ENCODE results near the gene NEO1. TPM values are rescaled to one million over a fixed set of nuclear protein-coding genes. Genes with fewer than 3 reads are reported as not detected.

Gene NEO1
- total RNA-seq, 1 donor from 2014 or later, result 5.6 TPM

DNA sequence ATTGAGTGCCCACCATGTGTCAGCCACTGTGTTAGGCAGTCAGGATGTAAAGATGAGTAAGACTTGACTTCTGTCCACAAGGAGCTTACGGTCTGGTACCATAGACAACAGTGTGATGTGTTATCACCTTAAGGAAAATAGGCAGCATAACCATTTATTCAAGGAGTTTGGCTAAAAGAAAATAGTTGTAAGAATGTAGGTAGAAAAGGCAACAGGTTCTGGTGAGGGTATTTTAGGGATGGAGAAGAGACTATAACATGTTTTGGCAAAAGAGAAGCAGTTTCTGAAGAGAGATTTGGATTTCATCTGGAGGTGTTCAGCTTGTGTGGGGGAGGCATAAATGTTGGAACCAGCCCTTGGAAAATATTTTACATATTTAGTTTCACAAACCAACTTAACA is 194.6 kb downstream of the NEO1 start:
- intact Hi-C loops (cut with micrococcal nuclease), result no loop called here

DNA sequence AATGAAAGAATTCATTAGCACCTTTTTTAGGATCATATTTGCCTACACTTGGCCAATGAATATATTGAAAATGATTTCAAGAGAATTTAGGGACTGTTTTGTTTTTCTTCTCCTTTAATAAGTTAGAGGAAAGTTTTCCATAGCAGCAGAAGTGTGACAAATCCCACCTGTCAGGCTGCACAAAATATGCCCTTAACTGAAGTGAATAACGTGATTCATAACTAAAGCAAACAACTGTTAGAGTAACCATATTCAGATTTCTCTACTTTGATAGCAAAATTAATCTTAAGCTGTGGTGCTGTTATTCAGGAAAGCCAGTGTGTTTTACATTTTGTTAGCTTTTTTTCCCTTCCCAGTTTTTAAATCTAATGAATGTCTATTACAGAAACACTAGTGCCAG is 195.1 kb downstream of the NEO1 start:
- intact Hi-C loops (cut with micrococcal nuclease), result no loop called here

DNA sequence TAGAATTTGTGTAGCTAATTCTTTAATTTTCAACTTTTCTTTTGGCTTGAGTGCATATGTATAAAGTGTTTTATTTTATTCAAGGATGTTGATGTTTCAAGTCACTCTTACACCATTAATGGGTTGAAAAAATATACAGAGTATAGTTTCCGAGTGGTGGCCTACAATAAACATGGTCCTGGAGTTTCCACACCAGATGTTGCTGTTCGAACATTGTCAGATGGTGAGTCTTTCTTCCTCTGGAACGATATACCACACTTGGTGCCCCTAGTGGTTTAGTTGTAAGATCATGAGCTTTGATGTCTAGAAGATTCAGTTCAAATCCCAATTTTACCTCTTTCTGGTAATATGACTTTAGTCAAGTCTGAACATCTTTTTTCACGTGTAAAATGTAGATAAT is 197.2 kb downstream of the NEO1 start:
- intact Hi-C loops (cut with micrococcal nuclease), result no loop called here

DNA sequence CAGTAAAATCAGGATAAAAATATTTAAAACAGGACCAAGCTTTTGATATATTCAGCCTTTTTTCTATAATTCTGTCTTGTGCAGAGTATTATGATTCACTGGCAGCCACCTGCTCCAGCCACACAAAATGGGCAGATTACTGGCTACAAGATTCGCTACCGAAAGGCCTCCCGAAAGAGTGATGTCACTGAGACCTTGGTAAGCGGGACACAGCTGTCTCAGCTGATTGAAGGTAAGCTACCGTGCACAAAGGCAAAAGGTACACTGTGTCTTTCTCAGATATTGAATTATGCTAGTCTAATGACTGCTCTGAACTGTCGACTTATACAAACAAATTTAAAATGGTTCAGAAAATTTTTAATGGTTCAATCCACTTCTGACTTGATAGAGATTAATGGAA is 202.3 kb downstream of the NEO1 start:
- intact Hi-C loops (cut with micrococcal nuclease), result no loop called here

DNA sequence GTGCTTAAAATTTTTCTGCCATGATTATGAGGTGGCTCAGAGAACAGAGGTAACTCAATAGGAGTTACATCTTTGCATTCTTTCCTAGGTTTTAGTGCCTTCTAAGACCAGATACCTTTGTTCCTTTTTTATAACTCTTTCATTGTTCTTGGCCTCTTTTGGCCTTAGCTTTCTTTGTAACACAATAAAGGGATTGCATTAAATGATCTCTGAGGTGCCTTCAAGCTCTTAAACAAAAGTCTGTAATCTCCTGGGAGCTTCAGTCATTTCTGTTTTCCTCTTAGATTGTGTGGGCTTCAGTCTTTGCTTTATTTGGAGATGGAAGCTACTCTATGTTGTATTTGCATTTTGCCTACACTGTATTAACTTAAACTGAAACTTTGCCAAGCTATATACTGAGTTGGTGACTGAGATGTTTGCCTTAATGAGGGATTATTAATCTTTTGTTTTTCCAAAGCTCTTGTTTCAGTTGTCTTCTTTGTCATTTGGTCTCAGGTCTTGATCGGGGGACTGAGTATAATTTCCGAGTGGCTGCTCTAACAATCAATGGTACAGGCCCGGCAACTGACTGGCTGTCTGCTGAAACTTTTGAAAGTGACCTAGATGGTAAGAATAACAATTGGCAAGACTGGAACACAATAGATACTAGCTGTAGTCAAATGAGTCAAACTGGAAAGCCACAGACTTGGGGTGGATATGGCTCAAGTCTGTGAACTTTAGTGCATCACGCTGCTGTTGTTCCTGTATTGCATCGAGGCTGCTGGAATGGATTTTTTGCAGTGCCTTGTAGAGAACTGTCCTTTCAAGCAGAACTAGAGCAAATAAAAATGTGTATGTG is 206.2 kb downstream of the NEO1 start:
- intact Hi-C loops (cut with micrococcal nuclease), result no loop called here

DNA sequence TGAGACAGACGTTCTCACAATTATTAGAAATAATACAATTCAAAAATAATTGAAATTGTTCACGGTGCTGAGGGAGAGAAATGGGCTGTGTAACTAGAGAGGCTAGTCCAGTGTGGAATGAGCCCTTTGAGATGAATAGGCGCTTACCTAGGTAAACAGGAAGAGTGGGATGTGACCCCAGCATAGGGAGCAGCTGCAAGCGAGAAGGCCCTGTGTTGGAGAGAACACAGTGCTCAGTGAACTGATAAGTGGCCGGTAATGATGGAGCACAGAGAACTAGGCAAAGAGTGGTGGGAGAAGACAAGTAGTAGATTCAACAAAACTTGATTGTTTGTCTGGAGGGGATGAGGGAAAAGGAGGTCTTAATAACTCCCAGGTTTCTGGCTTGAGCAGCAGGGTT is 212.6 kb downstream of the NEO1 start:
- intact Hi-C loops (cut with micrococcal nuclease), result loop anchor here (1.0 kb wide), 2 partner anchors 24 to 543 kb away; no protein-coding TSS in a partner anchor

DNA sequence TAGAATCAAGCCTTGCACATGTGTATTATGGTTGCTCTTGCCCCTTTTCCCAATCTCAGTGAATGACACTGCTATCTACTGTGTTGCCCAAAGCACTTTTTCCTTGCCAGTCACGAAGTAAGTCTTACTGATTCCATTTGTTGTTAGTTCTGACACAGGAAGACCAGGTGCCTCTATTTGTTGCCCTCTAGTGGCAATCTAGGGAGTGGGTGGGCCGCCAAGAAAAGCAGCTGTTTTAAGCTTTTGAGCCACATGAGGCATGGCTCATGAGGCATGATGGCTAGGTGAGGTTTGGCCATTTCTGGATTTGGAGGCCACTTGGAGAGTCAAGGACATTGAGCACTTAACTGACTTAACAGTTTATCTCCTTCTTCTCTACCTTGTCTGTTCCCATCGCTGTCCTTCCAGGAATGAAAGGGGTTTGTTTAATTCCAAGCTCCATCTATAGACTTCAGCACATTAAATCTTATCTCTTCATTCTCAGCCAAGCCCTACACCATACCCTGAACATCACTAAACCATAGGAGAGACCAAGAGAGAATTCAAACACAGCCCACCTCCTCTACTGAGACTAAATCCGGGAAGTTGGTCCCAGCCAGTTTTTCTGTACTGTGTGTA is 213.4 kb downstream of the NEO1 start:
- intact Hi-C loops (cut with micrococcal nuclease), result loop anchor here (1.0 kb wide), 2 partner anchors 24 to 543 kb away; no protein-coding TSS in a partner anchor

DNA sequence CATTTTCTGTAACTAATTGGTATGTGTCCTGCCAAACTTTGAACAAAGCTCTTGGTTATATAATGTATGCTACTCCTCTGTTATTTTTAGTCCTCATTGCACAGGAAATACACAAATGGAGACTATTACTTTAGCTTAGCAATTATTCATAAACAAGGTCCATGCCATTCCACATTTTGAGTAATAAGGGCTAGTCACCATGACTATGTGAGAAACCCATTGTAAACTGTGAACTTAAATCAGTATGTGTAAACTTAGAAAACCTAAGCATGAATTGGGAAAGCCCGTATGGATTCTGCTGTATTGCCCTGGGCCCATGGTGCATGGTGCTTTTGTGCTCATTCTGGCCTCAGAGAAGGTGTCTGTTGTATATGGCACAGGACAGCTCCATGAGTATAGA is 216.2 kb downstream of the NEO1 start:
- intact Hi-C loops (cut with micrococcal nuclease), result no loop called here

DNA sequence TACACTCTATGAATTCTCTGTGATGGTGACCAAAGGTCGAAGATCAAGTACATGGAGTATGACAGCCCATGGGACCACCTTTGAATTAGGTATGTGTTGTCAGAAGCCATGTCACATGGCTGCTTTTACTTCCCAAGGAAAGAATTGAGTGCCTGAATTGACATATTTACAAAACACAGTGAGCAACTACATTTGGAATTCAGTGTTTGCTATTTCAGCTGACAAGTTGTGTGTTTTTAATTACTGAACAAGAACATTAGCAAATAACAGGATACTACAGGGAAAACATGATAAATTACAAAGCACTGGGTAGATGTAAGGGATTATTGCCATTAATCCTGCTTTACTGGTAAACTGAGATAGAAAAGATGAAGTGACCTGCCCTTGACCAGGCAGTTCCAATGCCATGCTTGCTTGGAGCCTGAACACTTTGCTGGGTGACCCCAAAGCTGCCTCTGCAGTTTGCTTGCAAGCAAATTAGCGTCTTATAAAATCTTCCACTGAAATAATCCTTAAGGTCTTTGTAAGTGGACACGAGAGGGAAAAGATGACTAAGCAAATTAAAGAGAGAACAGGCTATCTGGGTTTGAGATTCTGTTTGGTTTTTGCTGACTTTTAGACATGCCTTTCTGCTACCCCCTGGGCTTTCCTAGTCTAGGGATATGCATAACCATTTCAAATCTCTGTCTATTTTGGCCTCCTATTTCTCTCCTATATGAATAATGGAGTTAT is 218.3 kb downstream of the NEO1 start:
- intact Hi-C loops (cut with micrococcal nuclease), result loop anchor here (5.0 kb wide), 1 partner anchor 668 kb away; no protein-coding TSS in a partner anchor

DNA sequence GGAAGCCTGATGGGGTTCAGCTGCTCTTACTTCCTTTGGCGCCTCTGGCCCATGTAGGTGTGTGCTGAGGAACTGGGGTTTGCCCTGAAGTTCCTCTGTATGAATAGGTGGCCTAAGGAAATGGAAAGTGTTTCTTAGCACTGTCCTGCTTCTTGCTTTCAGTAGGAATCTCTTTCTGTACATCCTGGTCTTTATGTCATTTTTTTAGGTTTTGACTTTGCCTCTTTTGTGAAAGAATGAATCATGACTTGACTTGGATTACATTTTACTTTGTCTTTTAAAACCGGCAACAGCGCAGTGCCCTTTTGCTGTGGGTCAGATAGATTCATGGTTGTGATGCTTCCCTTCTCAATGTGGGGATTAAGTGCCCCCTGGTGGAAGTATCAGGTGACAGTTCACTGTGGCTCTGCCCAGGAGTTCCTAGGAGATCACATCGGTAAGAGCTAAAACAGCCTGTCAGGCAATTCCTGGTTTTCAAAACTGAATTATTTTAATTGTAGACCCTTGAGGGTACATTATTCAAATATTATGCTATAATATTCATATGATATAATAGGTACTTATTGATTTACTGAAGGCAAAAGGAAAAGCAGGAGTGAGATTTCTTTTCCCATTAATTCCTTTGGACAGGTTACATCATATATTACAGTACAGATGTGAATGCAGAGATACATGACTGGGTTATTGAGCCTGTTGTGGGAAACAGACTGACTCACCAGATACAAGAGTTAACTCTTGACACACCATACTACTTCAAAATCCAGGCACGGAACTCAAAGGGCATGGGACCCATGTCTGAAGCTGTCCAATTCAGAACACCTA is 221.1 kb downstream of the NEO1 start:
- intact Hi-C loops (cut with micrococcal nuclease), result loop anchor here (1.0 to 5.0 kb wide), 3 partner anchors 32 to 671 kb away; no protein-coding TSS in a partner anchor

DNA sequence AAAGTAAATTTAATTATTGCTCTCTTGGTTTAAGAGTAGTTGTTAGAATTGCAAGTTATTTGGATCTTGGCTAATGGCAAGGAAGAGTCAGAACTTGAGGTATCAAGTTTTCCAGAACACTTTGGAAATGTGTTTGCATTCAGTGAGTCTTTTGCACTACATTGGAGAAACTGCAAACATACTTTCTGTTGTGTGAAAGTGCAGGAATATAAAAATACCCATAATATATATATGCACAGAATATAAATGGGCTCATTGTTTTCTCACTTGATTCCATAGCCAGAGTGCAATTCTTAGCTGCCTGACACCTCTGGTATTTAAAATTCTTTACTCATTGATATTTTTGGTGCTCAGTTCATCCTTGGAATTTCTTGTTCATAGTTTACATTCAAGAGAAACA is 223.6 kb downstream of the NEO1 start:
- intact Hi-C loops (cut with micrococcal nuclease), result no loop called here

DNA sequence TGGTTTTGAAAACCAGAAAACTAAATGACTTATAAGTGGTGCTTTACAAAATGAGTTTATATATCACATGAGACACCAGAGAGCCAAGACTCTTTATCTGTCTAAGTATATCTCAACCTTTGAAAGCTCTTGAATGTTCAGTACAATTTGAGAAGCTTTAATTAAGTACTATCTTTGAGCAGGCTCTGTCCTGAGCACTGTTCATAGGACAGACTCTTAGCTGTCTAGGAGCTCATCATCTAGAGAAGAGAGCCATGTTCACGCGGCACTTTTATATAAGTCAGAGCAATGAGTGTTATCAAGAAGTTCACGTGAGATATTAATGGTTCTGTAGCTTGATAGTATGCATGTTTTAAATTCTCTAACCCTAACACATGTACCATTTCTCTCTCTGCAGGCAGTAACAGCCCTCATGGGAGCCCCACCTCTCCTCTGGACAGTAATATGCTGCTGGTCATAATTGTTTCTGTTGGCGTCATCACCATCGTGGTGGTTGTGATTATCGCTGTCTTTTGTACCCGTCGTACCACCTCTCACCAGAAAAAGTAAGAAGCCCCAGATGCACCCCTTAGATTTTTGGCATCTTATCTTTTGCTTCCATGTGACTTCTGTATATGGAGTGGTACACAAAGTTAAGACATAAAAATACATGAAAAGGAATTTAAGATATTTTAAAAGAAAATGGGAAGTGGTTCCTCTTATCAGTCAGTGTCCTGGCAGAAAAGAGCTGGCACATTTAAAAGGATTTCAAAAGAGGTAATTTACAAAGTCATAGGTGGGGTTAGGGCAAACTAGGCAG is 230.5 kb downstream of the NEO1 start:
- intact Hi-C loops (cut with micrococcal nuclease), result no loop called here

DNA sequence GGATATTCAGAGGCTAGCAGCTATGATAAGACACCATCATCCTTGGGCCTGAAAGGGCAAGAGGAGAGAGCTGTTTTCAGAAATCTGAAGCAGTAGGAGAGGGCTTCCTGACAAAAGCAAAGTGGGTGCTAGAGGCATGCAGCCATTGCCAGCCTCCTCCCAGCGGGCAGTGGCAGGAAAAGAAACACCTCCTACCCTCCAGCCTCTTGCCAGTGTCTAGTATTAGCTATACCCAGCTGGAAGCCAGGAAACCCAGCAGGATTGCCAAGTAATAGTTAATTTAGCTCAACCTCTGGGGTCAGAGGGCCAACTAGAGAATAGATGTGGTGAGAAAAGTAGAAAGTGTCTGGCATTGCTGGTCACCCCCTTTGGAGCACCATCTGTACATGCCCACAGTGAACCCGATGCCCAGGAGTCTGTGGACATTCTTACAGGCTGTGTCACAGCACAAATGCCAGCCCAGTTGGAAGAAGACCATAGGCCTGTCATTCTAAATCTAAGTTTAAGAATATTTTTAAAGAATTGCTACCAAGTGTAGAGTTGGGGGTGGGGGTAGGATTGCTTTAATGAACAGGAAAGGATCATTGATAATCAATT is 231.2 kb downstream of the NEO1 start:
- intact Hi-C loops (cut with micrococcal nuclease), result no loop called here

DNA sequence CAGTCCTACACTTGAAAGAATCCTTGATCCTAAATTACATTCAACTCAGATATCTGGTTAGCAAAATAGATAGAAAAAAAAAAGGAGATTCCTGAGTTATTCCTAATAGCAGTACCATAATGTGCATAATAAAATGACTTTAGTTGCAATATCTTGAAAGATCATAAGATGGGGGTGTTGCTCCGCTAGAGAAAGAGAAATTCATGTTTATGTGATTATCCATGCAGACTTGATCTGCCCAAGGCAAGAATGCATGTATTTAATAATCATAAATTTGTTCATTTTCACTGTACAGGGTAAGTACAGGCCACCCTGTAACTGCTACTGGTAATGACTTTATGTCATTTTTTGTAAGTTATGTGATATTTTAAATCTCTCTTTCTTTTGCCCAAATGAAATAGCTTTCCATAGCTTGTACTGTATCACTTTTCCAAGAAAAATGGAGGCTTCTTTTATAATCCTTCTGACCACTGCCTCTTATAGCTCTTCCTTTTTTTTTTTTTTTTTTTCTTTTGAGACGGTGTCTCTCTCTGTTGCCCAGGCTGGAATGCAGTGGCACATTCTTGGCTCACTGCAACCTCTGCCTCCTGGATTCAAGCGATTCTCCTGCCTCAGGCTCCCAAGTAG is 231.9 kb downstream of the NEO1 start:
- intact Hi-C loops (cut with micrococcal nuclease), result no loop called here

DNA sequence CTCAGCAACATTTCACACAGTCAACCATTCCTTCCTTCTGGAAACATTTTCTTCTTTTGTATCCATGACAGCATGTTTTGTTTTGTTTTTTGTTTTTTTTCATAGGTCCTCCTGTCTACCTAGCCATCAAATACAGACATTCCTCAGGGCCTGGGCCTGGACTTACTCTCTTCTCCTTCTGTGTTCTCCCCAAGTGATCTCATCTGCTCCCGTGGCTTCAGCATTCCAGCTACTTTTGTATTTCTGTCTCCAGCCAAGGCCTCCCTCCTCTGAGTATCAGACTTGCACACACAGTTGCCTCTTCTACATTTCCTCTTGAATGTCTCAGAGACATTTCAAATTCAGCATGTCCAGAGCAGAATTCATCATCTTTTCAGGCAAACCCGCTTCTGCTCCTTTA is 234.0 kb downstream of the NEO1 start:
- intact Hi-C loops (cut with micrococcal nuclease), result no loop called here

DNA sequence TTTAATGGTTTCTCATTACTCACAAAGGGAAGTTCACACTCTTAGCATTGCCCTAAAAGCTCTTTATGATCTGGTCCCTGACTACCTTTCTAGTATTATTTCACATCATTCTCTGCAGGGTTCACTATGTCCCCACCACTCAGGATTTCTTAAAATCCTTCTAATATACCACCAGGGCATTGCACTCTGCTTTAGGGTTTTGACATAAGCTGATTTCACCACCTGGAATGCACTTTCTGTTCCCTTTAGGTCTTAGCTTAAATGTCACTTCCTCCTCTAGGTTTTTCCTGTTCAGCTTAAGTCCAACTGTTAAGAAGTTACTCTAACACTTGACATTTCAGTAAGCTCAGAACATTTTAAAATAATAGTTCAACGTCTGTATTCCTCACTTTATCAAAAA is 234.8 kb downstream of the NEO1 start:
- intact Hi-C loops (cut with micrococcal nuclease), result no loop called here

DNA sequence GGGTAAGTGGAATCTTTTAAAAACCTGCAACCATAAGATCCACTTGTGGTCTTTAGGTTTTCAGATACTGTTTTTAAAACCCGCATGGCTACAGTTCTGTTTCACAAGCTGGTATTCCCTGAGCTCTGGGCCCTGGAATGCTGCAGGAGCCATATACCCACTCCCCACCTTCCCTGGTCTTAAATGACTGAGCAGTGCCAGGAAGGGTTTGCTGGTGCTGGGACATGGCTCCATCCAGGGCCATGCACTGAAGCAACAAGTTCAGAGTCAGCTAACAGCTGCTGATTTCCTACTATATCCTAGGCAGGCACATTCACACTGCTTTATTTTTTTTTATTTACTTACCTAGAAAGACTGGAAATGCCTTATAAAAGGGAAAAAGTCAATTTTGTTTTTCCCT is 239.2 kb downstream of the NEO1 start:
- intact Hi-C loops (cut with micrococcal nuclease), result no loop called here

DNA sequence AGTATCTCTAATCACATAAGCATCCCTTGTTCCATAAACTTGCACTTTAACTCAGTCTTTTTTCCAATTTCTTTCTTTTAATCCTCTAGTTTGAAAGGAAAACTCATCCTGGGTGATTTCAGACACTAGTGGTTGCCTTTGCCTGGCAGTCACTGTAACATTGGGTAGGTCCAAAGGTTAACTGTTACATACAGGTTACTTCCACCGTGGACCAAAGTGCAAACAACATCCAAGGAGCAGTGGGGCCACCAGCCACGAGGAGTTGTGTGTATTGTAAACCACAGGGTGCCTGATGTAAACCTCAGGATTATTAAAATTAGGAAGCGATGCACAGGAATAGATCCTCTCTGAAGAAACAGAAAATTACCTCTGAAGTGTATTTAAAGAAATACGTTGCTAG is 241.5 kb downstream of the NEO1 start:
- intact Hi-C loops (cut with micrococcal nuclease), result no loop called here

DNA sequence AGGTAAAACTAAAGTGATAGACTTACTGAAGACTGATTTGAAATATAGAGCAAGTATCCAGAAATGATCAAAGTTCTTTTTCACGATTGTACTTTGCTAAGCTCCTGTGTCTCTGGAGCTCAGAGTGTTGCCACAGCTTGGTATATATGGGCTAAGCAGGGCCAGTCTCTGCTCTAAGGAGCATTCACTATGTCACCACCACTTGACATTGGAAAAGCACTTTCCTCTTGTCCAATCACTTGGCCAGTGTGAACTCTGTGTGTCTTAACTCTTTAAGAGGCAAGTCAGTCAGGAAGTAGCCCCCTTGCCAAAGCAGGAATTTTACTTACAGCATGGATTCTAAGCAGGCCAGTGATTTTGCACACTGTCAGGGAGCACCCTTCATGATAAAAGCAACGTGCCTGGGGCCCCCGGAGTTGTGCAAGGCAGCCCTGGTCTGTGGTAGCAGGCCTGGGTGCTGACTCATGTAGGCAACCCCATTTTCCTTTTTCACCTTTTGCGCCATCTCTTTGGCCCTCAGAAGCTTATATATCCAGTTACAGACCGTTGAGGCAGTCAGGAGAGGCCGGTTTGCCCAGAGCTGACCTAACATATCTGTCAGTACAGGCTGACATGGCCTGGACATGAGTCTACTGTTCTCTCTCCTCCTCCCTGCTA is 243.5 kb downstream of the NEO1 start:
- intact Hi-C loops (cut with micrococcal nuclease), result no loop called here
